Left forelimb (tissue), 1 donor: ENCODE measurements around the gene ZYX.
A peak's percentile ranks its signal among the peaks of the same experiment; 100 is the strongest.
"Not testable (repeated sequence)": the region's sequence is repeated elsewhere in the genome, so short reads cannot be mapped to it uniquely, and the experiment has no call there.

Experiments
- DNase-seq: peaks from one replicate; pipeline ENCODE4 v3.0.0-alpha.2; 2018; ENCODE audit warnings: low spot score

Gene ZYX

DNA sequence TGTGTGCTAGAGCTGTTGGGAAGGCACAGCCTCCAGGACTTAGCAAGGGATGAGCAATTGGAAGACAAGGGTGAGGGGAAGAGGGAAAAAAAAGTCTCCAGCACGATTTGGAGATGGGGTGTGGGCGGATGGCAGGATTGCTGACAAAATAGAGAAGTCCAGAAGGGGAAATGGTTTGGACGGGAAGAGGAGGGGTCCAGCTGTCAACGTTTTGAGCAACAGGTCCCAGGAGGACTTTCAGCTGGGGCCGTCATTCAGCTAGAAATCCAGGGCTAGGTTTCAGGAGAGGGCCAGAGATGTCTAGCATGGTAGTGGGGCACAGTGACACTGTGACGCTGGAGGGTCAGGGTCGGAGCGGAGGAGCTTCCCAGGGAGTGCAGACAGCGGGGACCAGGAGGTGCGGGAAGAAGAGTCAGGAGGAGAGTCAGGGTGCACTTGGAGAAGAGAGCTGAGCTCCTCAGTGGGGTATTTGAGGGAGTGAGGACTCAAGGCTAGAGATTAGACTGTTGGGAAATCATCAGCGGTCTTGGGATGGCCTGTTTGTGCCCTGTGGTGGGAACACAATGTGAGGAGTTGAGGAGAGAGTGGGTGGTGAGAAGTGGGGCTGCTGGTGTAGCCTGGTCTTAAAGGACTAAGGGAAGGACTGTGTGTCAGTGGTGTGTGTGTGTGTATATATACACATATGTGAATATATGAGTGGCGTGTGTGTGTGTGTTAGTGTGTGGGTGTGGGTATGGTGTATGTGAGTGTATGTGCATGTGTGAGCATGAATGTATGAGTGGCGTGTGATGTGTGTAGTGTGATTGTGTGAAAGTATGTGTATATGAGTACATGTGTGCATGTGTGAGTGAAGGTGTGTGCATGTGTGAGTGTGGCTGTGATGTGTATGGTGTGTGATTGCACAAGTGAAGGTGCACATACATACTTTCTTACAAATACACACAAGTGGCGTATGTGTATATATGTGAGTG, 3.8 kb downstream of the ZYX start:
- peak; percentile 62 for DNase-seq

DNA sequence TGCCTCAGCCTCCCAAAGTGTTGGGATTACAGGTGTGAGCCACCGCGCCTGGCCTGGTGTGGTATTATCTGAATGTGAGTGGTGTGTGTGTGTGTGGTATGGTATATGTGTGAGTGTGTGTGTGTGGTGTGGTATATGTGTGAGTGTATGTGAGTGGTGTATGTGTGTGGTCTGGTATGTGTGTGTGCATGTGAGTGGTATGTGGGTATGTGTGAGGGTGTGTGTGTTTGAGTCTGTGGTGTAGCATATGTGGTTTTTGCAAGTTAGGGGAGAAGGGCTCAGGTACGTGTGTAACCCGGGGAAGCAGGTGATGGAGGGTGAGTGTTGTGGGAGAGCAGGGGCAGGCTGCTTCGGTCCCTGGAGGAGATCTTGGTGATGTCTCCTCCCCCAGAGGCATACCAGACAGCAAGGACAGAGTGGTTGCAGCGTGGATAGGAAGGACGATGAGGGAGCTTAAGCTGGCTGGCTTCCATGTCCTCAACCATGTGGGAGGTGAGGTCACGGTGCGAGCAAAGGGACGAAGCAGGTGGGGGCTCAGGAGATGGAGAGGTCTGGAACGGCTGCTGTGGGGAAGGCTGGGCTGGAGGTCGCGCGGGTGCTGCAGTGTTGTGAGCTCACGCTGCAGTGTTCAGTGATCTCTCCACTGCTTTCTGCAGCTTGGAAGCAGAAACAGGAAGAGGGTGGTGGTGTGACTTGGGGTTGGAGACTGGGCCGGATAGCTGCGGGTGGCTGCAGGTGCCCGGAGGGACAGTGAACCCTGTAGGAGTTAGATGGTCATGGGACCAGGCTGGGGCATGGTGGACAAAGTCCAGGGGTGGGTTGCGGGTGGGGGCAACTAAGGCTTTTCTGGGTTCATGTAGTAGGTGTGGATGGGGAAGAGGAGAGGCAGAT, 5.0 kb downstream of the ZYX start:
- DNase-seq, result peak; percentile 69

DNA sequence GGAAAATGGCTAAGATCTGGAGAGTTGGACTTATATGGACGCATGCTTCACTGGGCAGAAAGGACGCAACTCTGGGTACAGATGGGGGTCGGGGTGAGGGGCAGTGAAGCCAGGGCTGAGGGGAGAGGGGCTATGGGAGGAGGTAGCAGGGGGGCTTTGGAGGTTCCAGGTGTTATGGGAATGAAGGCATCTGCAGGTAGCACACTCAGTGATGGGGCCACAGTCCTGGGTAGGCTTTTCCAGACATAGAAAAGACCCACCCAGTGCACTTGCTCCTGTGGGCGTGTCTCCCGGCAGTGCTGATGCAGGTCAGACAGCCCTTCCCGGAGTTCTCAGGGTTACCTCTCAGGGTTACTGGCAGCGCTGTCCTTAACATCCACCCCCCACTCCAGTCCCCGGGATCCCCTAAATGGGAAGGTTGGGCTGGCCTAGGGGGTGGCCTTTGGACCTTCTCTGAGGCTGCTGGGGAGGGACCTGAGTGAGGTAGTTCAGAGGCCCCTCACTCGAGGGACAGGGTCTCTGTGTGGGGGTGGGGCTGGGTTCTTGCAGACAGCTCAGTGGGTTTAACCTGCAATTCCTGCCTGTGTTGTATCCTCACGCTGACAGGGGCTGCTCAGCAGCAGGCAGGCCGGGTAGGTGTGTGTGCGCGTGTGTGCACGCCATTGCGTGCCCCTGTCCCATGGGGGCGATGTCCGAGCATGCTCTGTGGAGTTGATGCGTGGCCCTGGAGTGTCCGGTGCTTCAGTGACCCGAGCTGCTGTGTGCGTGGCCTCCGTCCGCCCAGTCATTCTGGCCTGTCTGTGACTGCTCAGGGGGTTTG, 6.2 kb downstream of the ZYX start:
- DNase-seq, result no peak

DNA sequence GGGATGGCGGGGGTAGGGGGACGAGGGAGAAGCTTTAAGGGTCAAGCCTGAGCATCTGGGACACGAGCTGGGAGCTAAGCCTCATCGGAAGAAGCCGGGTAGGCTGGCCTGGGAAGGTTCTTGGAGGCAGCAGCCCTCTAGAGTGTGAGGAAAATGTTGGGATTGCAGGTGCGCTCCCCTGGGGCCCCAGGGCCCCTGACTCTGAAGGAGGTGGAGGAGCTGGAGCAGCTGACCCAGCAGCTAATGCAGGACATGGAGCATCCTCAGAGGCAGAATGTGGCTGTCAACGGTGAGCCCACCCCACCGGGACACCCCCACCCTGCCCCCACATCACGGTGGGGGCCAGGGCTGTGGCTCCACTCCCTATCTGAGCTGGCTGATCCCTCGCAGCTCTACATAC, 6.9 kb downstream of the ZYX start:
- no peak for DNase-seq

DNA sequence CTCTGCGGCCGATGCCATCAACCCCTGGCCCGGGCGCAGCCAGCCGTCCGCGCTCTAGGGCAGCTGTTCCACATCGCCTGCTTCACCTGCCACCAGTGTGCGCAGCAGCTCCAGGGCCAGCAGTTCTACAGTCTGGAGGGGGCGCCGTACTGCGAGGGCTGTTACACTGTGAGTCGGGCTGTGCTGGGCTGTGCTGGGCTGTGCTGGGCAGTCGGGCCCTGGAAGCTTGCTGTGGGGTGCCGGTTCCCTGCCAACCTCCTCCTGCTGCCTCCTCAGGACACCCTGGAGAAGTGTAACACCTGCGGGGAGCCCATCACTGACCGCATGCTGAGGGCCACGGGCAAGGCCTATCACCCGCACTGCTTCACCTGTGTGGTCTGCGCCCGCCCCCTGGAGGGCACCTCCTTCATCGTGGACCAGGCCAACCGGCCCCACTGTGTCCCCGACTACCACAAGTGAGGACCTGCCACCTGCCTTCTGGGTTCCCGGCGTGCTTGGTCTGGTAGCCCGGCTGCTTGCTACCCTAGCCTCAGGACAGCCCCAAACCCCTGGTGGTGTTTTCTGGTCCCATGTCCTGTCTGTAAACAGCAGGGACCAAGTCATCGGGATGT, 7.5 kb downstream of the ZYX start:
- DNase-seq, result peak; percentile 63

DNA sequence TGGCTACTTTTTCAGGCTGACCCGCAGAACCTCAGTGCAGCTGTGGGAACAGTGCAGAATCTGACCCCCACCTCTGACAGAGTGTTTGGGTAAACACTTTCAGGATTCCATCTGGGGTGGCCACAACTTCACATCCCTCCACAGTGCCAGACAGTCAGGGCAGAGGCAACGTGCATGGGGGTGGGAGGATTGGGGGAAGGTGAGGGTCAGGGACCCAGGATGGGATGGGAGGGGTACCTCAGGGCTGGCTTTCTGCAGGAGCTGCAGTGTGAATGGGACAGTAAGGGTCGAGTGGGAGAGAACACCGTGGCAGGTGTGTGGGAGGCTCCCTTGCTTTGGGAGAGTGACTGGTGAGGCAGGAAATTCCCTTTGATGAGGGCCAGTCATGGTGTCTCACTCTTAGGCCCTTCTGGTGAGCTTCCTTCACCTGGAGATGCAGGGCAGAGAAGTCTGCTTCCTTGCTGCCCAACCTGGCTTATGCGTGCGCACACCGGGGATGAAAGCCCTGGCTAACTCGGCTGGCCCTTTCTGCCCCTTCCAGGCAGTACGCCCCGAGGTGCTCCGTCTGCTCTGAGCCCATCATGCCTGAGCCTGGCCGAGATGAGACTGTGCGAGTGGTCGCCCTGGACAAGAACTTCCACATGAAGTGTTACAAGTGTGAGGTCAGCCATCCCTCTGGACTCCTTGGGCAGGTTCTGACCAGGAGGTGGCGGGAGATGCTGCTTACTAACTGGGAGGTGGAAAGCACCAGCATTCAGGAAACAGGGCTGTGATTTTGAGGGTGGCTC, 8.4 kb downstream of the ZYX start:
- no peak for DNase-seq

DNA sequence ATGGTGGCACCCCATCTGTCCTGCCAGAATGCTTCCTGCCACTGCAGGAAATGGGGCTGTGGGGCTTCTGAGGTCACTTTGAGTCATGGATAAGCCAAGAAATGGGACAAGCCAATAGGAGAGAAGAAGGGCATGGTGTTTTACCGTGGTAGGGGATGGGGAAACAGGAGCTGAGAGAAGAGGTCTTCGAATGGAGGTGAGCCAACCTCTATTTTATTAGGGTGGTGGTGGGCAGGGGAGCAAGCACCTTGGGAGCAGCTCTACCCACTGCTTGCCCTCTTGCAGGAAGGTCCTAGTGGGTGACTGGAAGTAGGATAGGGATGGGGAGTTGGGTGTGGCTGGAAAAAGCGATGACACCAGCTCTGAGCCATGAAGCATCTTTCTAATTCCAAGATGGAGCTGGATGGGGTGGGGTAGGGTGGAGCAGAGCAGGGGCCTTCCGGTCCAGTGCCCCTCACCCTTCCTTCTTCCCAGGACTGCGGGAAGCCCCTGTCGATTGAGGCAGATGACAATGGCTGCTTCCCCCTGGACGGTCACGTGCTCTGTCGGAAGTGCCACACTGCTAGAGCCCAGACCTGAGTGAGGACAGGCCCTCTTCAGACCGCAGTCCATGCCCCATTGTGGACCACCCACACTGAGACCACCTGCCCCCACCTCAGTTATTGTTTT, 9.1 kb downstream of the ZYX start:
- no peak for DNase-seq

DNA sequence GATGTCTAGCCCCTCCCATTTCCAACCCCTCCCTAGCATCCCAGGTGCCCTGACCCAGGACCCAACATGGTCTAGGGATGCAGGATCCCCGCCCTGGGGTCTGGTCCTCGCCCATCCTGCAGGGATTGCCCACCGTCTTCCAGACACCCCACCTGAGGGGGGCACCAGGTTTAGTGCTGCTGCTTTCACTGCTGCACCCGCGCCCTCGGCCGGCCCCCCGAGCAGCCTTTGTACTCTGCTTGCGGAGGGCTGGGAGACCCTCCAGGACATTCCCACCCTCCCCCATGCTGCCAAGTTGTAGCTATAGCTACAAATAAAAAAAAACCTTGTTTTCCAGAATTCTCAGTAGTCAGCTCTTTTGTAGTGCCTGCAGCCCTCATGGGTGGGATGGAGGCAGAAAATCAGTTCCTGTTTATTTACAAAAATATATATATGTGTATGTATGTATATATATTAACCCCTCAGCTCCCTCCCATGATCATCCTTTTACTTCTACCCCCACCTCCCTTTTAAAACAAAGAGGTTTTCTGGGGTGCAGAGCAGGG, 9.7 kb downstream of the ZYX start:
- no peak for DNase-seq

DNA sequence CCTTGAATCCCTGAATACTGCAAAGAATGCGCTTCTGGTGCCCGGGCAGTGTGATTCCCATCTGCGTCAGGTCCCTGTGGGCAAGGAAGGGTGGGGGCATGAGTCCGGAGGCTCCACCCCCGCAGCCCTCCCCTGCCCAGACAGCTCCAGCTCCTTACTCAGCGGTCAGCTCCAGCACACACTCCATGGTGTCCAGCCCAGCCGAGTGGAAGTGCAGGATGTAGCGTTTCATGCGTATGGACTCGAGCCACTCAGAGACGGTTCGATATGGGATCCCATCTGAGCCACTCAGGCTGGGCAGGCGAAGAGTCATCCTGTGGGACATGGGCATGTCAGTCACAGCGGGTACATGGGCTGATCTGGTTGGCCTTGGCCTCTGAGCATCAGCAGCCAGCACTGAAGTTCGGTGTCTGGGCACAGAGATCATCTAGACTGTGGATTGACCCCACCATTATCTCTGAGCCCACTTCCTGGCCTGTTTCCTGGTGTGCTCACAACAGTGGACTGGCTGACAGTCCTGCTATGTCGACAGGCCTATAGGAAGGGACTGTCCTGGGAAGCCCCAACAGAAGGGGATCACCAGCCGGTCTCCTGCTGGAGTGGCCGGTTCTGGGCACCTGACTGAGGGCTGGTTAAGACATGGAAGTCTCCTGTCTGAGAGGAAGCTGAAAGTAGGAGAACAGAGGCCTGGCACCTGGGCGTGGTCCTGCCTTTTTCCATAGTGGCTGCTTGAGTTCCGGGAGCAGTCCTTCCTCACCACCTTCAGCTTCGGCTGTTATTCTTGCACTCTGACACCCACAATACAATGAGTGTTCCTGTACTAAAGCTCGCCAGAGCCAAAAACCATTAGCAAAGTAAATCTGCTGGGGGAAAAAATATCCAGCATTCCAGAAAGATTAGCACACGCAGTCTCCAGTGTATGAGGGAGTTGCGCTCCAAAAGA, 10.6 kb downstream of the ZYX start:
- DNase-seq, result peak; percentile 65

DNA sequence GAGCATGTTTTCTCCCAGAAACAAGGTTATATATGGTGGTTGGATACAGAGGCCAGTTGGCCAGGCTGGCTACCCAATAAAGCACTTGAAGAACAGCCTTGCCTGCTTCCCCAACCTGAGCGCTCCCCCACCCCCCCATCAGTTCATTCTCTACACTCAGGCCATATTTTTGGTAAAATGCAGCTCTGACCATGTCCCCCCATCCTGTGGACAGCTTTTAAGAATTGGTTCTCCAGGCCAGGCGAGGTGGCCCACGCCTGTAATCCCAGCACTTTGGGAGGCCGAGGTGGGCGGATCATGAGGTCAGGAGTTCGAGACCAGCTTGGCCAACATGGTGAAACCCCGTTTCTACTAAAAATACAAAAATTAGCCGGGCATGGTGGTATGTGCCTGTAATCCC, 11.3 kb downstream of the ZYX start:
- not testable (repeated sequence) for DNase-seq

DNA sequence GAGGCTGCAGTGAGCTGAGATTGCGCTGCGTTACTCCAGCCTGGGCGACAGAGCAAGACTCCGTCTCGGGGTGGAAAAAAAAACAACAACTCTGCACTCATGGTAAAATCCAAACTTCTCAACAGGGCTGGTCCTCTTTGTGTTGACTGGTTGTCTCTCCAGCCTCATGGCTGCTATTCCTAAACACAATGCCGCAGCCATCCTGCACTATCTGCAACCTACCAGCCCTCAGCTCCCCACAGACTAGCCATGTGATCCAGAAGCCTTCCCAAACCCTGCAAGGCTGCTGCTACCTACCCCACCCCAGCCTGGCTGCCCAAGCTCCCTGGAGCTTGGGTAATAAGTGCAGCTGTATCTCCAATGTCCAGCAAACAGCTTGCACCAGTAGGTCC, 11.7 kb downstream of the ZYX start:
- DNase-seq, result no peak

DNA sequence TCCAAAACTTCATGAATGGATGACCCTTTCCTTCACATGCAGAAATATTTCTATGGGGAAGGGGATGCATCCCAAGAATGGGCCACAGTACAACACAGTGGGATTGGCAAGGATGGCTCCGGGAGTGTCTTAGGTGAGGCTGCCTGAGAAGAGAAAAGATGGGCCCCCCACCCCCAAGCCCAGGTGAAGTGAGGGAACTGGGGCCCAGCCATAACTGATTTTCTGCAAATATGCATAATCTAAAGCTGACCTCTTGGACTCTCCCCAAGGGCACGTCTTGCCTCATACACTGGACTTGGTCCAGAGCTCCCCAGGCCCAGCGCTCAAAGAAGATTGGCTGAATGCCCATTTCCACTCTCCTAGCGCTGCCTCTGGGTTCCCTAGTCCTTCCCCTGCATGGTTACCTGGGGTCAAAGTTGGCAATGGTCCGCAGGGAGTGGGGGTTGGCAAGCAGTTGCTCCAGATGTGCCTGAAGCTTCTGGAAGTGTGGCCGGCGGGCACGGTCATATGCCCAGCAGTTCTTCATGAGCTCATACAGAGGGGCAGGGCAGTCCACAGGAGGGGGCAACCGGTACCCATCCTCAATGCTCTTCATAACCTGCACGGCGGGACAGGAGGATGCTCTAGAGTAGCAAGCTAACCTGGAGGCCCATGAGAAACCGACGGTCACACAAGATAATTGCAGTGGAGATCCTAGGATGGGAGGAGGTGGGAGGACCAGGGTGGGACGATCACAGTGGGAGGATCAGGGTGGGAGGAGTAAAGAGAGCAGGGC, 12.3 kb downstream of the ZYX start:
- DNase-seq, result no peak

DNA sequence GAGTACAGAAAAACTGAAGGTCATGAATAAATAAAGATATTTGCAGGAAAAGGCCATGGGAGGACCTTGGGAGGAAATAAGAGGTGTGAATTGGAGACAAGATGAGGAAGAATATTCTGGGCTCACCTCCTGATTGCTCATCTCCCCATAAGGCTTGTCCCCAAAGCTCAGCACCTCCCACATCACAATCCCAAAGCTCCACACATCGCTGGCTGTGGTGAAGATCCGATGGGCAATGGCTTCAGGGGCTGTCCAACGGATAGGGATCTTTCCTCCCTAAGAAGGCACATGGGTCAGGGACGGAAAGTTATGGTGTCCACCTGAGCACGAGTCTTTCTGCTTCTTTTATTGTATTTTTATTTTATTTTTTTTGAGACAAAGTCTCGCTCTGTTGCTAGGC, 12.9 kb downstream of the ZYX start:
- DNase-seq, result no peak

DNA sequence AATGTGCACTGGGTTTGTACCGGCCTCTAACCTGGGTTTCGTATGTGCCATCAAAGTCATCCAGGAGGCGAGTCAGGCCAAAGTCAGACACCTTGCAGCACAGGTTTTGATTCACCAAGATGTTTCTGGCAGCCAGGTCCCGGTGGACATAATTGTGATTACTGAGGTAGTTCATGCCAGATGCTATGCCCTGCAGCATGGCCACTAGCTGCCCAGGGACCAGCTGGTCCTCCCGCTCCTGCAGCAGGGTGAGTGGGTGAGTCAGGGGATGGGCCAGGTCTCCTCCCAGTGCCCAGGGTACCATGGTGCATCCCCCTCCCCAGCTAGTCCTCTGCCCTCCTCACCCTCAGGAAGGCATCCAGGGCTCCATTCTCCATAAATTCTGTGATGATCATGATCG, 13.6 kb downstream of the ZYX start:
- DNase-seq, result no peak

DNA sequence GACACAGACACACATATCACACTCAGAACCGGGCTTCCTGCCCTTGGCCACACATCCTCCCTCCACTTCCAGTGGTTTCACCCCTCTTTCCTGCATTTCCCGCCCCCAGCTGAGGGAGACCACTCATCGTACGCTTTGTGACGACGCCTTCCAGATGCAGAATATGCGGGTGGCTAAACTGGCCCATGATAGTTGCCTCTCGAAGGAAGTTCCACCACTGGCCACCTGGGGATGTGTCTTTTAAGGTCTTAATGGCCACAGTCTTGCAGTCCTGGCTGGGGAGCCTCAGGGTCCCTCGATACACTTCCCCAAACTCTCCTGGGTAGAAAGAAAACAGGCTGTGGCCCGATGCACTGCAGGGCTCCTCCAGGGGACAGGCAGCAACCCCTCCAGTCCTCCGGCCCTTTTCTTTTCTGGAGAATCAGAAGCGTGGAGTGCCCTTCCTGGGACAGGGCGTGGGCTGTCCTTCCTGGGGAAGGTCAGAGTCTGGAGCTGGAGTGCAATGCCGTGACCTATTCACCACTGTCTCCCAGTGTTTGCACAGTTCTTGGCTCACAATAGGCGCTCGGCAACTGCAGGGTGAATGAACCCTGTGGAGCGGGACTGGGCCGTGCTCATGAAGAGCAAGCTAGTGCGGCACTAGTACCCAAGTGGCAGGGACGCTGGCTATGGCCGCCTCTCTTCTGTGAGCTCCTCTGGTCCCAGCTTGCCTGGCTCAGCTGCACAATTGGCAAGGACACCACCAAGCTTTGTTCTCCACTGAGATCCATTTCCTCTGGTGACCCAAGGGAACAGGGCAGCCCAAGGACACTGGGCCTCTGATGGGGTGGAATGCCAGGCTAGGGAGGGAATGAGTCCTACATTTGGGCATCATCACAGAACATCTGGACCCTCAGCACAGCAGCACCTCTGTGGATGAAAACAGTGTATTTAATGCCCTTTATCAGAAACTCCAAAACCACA, 14.3 kb downstream of the ZYX start:
- DNase-seq, result no peak

DNA sequence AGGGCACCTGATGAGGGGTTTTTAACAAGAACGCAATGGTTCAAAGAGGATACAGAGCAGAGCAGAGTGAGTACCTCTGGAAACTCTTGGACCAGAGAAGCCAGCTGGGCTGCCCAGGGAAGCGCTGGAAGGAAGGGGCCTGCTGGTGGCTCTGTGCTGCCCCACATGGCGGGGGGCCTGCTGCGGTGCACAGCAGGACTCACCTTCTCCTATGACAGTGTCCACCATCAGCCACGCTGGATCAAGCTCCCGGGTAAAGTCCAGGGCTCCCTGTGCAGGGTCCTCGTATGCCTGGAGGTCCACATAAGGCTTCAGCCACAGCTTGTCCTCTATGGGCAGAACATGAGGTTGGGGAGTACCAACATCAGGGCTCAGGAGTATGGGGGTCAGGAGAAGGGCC, 15.0 kb downstream of the ZYX start:
- DNase-seq, result no peak
